GM19351 (cell line): ENCODE data around the gene PTH1R.

Experiments
- ATAC-seq: cut with Tn5 transposase; IDR thresholded peaks from one replicate; pipeline ENCODE4 v1.9.1; 2021; ENCODE audit warnings: mild to moderate bottlenecking, moderate library complexity; ENCODE audit not compliant: unreplicated experiment

Gene PTH1R

GRCh38 chr3:46897829-46898320 is 20.4 kb downstream of the PTH1R start:
- ATAC-seq = no peak

DNA sequence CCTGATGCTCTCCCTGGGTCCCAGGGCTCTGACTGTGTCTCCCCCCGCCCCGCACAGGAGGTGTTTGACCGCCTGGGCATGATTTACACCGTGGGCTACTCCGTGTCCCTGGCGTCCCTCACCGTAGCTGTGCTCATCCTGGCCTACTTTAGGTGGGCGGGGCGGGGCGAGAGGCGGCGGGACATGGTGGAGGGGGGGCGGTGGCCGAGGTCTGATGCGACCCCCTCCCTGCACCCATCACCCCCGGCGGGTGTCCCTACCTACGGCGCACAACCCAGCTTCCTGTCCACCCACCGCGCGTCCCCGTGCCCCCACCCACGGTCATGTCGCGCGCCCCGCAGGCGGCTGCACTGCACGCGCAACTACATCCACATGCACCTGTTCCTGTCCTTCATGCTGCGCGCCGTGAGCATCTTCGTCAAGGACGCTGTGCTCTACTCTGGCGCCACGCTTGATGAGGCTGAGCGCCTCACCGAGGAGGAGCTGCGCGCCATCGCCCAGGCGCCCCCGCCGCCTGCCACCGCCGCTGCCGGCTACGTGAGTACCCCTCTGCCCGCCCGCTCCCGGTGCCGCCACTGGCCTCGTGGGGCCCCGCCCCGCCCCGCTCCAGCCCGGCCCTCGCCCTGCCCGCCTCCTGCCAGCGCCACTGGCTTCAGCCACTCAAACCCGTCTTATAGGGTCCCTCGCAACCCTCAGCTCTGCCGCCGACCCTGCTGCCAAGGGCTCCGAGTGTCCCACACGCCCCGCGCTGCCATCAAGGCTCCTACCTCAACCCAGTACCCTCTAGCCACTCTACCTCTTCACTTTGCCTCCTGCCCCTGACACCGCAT is 21.0 kb downstream of the PTH1R start:
- no peak for ATAC-seq

GRCh38 chr3:46899151-46900006 is 21.9 kb downstream of the PTH1R start:
- ATAC-seq = no peak

DNA sequence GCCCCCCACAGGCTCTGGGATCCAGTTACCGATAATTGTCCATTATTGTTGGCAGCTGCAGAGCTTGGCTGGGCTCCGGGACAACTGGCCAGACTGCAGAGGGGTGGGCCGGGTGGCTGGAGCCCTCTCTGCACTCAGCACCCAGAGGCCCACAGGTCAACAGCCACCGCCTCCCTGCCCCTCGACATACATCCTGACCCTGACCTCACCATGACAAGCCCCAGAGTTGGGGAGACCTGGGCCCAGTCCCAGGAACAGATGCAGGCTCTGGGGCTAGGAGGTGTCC is 22.4 kb downstream of the PTH1R start:
- ATAC-seq = no peak

DNA sequence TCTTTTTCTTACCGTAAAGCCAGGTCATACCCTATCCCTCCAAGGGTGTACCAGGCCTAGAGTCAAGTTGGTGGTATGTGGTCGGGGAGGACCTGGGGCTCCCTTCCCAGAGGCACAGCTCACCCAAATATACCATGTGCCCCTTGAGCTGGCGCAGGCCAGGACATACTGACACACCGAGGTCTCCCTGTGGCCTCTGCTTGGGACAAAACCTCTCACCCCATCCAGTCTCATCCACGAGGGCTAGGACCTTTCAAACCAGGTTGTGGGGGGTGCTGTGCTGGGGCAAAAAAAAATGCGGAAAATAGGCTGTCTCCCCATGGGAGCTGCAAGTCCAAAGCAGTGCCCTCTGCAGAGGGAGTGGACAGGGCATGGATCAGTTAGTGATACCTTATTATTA is 22.8 kb downstream of the PTH1R start:
- ATAC-seq = no peak

DNA sequence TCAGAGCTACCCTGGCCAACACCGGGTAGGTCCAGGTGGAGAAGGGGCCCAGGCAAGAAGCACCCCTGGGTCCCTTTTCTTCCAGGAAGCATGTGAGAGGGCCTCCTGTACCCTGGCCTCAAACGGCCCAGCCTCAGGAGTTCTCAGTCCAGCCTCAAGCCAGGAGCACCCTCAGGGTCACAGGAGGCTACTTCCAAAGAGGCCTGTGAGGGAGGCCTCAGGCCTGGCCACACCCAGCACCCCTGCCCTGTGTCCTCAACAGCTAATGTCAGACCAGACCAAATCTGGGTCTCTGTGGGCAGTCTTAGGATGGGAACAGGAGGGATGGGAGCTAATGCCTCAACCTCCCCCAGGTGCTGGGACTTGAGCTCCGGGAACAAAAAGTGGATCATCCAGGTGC is 23.5 kb downstream of the PTH1R start:
- ATAC-seq = no peak

DNA sequence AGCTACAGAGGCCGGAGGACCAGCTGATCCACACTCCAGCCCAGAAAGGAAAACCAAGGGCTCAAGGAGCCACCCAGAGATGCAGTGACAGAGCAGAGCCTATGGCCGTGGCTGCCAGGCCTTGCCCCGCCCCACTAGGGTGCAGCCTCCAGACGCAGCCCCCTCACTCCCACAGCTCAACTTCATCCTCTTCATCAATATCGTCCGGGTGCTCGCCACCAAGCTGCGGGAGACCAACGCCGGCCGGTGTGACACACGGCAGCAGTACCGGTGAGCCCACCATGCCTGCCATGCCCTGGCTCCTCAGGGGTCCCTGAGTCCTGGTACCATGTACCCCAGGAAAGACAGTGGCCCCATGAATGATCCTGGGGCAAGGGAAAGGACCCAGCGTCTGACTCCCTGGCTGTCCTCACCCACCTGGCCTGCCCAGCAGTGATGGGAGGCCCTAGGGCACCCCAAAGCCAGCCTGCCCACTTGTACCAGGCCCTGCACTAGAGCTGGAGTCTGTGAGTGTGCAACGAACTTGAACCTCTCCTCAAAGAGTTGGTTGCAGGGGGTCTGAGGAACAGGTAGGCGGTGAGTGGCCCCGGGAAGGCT is 24.2 kb downstream of the PTH1R start:
- ATAC-seq = no peak

DNA sequence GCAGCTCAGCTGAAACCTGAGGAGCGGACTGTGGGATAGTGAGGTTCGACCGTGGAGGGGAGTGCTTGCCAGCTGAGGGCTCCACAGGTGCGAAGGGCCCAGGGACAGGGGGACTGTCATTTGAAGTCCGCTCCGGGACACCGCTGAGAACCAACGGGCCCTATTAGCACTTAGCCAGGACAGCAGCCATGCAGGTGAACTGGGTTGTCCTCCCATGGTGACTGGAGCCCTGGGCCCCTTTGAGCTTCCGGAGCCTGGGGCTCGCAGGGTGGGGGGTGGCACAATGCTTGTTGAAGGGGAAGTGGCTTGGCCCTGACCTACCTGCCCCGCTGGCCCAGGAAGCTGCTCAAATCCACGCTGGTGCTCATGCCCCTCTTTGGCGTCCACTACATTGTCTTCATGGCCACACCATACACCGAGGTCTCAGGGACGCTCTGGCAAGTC is 24.7 kb downstream of the PTH1R start:
- no peak for ATAC-seq

GRCh38 chr3:46903341-46904302 is 26.1 kb downstream of the PTH1R start:
- ATAC-seq = no peak

DNA sequence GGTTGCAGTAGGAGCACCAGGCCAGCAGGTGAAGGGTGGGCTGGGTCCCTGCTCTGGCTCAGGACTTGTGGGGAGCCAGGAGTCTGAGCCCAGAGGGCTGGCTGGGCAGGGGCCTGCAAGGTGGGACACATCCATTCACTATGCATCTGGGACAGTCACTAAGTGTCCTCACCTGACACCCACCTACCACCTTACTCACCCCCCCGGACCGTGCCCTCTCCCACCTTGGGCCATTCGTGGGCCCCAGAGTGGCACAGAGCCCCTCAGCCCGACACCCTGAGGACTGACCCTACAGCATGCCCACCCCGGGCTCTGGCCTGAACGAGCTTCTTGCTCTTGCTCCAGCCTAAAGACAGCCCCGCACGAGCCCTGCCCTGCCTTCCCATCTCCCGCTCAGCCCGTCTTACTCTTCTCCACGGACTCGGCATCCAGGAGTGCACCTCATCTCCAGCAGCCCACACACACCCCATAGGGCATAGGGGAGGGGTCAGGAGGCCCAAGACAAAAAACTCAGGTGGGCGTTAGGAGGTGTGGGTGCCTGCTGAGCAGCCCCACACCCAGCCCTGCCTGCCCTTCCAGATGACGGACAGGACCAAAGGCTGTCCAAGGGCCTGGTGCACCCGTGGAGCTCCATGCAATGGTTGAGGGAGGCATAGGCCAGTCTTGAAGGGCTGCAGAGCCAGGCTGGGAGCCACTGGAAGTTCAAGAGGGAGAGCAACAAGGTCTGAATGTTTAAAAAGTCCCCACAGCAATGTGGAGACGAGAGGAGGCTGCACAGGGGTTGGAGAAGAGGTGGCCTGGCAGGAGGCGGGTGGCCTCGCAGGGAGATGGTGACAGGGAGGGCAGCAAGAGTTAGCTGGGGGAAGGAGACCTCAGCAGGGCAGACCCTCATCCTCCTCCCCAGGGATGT is 27.0 kb downstream of the PTH1R start:
- no peak for ATAC-seq

GRCh38 chr3:46905213-46905560 is 27.7 kb downstream of the PTH1R start:
- ATAC-seq = no peak

DNA sequence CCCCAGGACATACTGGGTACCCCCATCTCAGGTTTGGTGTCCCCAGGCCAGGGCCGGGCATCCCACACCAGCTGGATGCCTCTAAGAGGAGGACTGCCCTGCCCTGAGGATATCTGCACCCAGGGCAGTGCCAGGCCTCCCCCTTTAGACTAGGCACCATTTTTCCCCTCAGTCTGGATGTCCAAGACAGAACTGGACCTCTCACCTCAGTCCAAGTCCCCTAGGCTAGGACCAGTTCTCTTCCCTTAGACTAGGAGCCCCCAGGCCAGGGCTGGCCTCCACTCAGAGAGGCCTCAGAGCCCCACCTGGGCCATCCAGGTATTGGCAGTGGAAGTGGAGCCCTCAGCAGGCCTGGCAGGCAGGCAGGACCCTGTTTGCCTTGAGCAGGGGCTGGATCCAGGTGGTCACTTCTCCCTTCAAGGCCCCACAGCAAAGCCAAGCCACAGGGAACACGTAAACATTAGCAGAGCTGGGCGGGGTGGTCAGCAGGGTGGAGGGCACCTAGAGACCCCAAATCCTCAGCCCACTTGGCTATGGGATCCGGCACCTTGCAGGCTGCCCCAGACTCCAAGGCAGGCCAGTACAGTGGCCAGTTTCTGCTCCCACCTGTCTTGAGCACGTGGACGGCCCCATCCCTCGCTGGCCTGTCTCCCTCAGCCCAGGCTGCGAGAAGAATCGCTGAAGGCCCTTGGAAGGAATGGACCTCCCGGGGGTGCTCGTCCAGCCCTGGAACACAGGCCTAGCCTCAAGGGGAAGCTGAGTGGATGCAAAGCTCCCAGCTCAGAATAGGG is 28.3 kb downstream of the PTH1R start:
- no peak for ATAC-seq

DNA sequence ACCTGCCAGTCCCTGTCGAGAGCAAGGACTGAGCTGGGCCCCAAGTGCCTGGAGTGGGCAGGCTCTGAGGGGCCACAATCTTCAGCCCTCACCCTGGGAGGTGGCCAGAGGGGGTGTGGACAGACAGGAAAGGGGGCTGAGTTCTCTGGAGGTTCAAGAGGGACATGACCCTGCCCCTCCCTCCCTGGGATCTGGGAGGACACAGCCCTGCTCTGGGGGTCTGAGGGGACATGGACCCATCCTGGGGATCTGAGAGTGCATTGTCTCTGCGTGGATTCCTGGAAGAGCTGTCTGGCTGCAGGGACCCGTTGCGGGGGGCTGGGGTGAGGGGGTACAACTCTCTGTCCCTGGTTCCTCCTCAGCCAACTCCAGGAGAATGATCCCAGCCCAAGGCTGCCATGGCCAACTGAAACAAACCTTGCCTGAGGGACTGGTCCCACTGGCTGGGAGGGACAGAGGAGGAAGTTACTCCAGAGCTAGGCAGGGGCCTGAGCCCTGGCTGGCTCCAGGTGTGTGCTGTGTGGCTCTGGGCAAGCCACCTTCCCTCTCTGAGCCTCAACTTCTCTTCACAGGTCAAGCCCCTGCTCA is 29.0 kb downstream of the PTH1R start:
- no peak for ATAC-seq

DNA sequence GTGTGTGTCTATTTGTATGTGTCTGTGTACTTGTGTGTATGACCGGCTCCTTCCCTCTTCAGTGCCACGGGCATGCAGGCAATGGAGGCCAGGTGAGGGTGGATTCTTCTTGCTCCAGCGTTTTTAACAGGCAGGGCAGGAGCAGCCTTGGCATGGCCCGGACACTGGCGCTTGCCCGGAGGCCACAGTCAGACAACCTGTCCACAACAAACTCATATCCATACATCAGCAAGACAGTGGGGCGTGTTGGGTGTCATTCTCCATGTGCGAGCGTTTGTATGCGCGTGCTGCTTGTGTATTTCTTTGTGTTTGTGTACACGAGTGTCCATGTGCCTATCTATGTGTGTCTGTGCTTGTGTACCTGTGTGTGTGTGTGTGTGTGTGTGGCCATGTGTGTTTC is 29.8 kb downstream of the PTH1R start:
- no peak for ATAC-seq

- no peak for ATAC-seq
Measured at GRCh38 chr3:46907960-46908293, 30.4 kb downstream of the PTH1R start.

DNA sequence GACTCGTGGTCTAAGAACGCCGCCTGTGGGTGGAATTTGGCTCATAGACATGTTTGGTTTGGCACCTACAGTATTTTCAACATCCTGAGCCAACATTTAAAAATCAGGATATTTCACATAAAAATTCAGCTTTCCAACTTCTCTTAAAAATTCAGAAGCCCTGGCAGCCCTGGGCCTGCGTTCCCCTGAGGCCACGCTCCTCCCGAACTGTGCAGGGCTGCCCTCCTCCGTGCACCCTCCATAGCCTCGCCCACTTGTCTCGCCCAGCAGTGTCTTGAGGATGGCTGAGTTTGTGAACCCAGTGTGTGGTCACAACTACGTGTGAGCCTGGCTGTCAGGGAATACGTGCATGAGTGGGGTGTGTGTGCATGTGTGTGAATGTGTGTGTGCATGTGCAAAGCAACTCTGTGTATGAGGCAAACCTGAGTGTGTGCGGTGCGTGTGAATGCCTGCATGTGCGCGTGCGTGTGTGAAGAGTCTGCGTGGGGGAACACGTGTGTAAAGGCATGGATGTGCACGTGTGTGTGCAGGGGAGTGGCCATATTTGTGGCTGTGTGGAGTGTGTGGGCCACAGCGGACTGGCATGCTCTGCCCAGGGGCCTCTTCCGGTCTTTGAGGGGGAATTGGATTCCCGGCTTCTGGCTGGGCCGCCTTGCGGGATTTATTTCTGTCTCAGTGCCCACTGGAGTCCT is 30.9 kb downstream of the PTH1R start:
- ATAC-seq = no peak

DNA sequence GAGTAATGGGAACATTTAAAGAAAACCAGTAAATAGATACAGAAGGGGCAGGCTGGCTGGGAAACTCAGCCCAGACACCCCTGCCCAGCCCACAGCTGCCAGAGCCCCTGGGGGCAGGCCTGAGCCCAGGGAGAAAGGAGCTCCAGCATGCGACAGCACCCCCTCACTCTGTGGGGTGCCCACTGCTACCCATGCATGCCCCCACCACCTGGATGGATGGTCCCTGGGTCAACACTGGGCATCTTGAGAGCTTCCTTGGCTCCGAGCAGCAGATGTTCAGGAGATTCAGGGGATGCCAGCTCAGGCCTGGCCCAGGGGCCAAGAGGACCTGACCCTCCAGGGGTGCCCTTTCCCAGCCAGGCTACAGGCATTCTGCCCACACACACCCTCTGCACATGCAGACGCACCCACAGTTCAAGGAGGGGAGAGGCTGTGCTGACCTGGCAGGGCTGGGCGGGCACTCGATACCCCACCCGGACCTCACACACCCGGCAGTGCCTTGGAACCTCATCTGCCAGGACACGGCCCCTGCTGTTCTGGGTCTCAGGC is 31.5 kb downstream of the PTH1R start:
- no peak for ATAC-seq
